IPS-18a (cell line): ENCODE results near the gene HDAC4.

Experiments used
- H3K27ac ChIP-seq: one replicate; pipeline ENCODE4 v1.5.1; 2013; ENCODE audit warnings: low read length
- H3K27me3 ChIP-seq: one replicate; pipeline ENCODE4 v1.6.1; 2013; ENCODE audit warnings: mild to moderate bottlenecking, low read length; ENCODE audit not compliant: control insufficient read depth, insufficient read depth
- H3K36me3 ChIP-seq: one replicate; pipeline ENCODE4 v1.6.1; 2013; ENCODE audit warnings: low read depth, low read length; ENCODE audit not compliant: control insufficient read depth
- H3K4me1 ChIP-seq: one replicate; pipeline ENCODE4 v1.6.1; 2013; ENCODE audit warnings: low read depth, low read length; ENCODE audit not compliant: control insufficient read depth
- H3K4me3 ChIP-seq: one replicate; pipeline ENCODE4 v1.5.1; 2013; ENCODE audit warnings: low read length
- H3K9ac ChIP-seq: one replicate; pipeline ENCODE4 v1.6.1; 2013; ENCODE audit warnings: mild to moderate bottlenecking, low read length, moderate library complexity
- H3K9me3 ChIP-seq: one replicate; pipeline ENCODE4 v1.6.1; 2013; ENCODE audit warnings: low read depth, low read length; ENCODE audit not compliant: control insufficient read depth

HDAC4 gene

GRCh38 chr2:239235311-239235710 lies 165.5 kb downstream of the HDAC4 start:
- no peaks in the 10 kb centered on the region for H3K27me3 ChIP-seq
- no peak overlapping the region for H3K9ac ChIP-seq
- H3K27ac ChIP-seq, result no peak overlapping the region
- H3K4me3 ChIP-seq, result no peak overlapping the region
- no peaks in the 10 kb centered on the region for H3K4me1 ChIP-seq
- no peaks in the 10 kb centered on the region for H3K36me3 ChIP-seq
- no peaks in the 10 kb centered on the region for H3K9me3 ChIP-seq

- no peaks in the 10 kb centered on the region for H3K9me3 ChIP-seq
Observed at GRCh38 chr2:239234191-239235175, 166.3 kb downstream of the HDAC4 start.

GRCh38 chr2:239233576-239233975 lies 167.2 kb downstream of the HDAC4 start:
- H3K4me1 ChIP-seq, result no peaks in the 10 kb centered on the region
- no peak overlapping the region for H3K27ac ChIP-seq
- H3K9ac ChIP-seq, result no peak overlapping the region
- H3K4me3 ChIP-seq, result no peak overlapping the region
- H3K36me3 ChIP-seq, result no peaks in the 10 kb centered on the region
- no peaks in the 10 kb centered on the region for H3K9me3 ChIP-seq
- no peaks in the 10 kb centered on the region for H3K27me3 ChIP-seq

More at GRCh38 chr2:239234191-239235175, 166.3 kb downstream of the HDAC4 start:
- no peak overlapping the region for H3K27ac ChIP-seq
- H3K9ac ChIP-seq, result no peak overlapping the region
- no peaks in the 10 kb centered on the region for H3K27me3 ChIP-seq
- no peaks in the 10 kb centered on the region for H3K36me3 ChIP-seq
- H3K4me1 ChIP-seq, result no peaks in the 10 kb centered on the region
- no peak overlapping the region for H3K4me3 ChIP-seq

GRCh38 chr2:239232195-239232578 lies 168.6 kb downstream of the HDAC4 start:
- Histone ChIP-seq H3K9ac (no peak overlapping the region), H3K27ac (no peak overlapping the region), H3K27me3 (no peaks in the 10 kb centered on the region), H3K4me1 (no peaks in the 10 kb centered on the region), H3K9me3 (no peaks in the 10 kb centered on the region), H3K36me3 (no peaks in the 10 kb centered on the region), H3K4me3 (no peak overlapping the region)

- H3K36me3 ChIP-seq, result no peaks in the 10 kb centered on the region
- H3K27me3 ChIP-seq, result no peaks in the 10 kb centered on the region
- H3K4me1 ChIP-seq, result no peaks in the 10 kb centered on the region
- no peak overlapping the region for H3K9ac ChIP-seq
- no peak overlapping the region for H3K4me3 ChIP-seq
- no peaks in the 10 kb centered on the region for H3K9me3 ChIP-seq
- no peak overlapping the region for H3K27ac ChIP-seq
Observed at GRCh38 chr2:239231231-239232194, 169.3 kb downstream of the HDAC4 start.

GRCh38 chr2:239230318-239231052 lies 170.3 kb downstream of the HDAC4 start:
- no peak overlapping the region for H3K9ac ChIP-seq
- H3K27me3 ChIP-seq, result no peaks in the 10 kb centered on the region
- no peaks in the 10 kb centered on the region for H3K4me1 ChIP-seq
- no peaks in the 10 kb centered on the region for H3K9me3 ChIP-seq
- no peak overlapping the region for H3K27ac ChIP-seq
- no peak overlapping the region for H3K4me3 ChIP-seq
- no peaks in the 10 kb centered on the region for H3K36me3 ChIP-seq

GRCh38 chr2:239229545-239230279 lies 171.1 kb downstream of the HDAC4 start:
- no peak overlapping the region for H3K27ac ChIP-seq
- peaks cover under 1% of the 10 kb centered on the region for H3K4me1 ChIP-seq
- H3K36me3 ChIP-seq, result no peaks in the 10 kb centered on the region
- H3K9me3 ChIP-seq, result no peaks in the 10 kb centered on the region
- no peak overlapping the region for H3K9ac ChIP-seq
- no peak overlapping the region for H3K4me3 ChIP-seq
- no peaks in the 10 kb centered on the region for H3K27me3 ChIP-seq

GRCh38 chr2:239227661-239228371 lies 173.0 kb downstream of the HDAC4 start:
- H3K4me1 ChIP-seq, result peaks cover 3% of the 10 kb centered on the region
- H3K36me3 ChIP-seq, result no peaks in the 10 kb centered on the region
- H3K27ac ChIP-seq, result no peak overlapping the region
- H3K4me3 ChIP-seq, result no peak overlapping the region
- no peaks in the 10 kb centered on the region for H3K27me3 ChIP-seq
- H3K9ac ChIP-seq, result no peak overlapping the region
- no peaks in the 10 kb centered on the region for H3K9me3 ChIP-seq

- Histone ChIP-seq H3K4me1 (peaks cover 10% of the 10 kb centered on the region), H3K4me3 (no peak overlapping the region), H3K27ac (no peak overlapping the region)
Observed at GRCh38 chr2:239226677-239227581, 173.9 kb downstream of the HDAC4 start.

More at GRCh38 chr2:239226677-239227581, 173.9 kb downstream of the HDAC4 start:
- H3K9ac ChIP-seq, result no peak overlapping the region
- H3K27me3 ChIP-seq, result no peaks in the 10 kb centered on the region
- H3K36me3 ChIP-seq, result no peaks in the 10 kb centered on the region
- H3K9me3 ChIP-seq, result no peaks in the 10 kb centered on the region
